Adrenal gland (tissue), 5 donors: Measurements from ENCODE around the gene MBD4.

Experiments used
- POLR2A ChIP-seq, 2 donors: fragments of 450-650 bp; IDR thresholded peaks; one replicate each; pipeline ENCODE4 v1.6.1; 2017; ENCODE audit warnings: antibody characterized with exemption in 2 of 2, mild to moderate bottlenecking in 2 of 2, moderate library complexity in 1 of 2
- TF ChIP-seq, protein P1 (sequence below), 6 experiments: fragments of 450-650 bp in 4 of 6; fragments of 200-600 bp in 2 of 6; sonication (generic) in 1 of 6; IDR thresholded peaks; 1 replicate in 5 of 6; 2 replicates in 1 of 6; pipeline versions ENCODE4 v1.5.1 to v1.8.0; 2016 to 2021; ENCODE audit warnings: antibody characterized with exemption in 6 of 6, mild to moderate bottlenecking in 2 of 6, moderate library complexity in 1 of 6
- donor health status: DM: no; HTN: no; CAD: no.

DNA sequence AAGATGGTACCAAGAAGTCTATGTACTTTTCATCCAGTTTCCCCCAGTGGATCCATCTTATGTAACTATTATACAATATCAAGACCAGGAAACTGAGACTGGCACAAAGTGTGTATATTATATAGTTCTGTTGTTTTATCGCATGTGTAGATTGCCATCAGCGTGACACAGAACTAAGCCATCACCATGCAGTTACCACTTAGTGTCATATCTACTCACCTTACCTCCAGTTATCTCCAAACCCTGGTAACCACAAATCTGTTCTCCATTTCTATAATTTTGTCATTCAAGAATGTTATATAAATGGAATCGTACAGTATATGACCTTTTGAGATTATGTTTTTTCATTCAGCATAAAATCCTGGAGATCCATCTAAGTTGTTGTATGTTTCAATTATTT, 23.3 kb upstream of the MBD4 start:
- no peak for TF ChIP-seq POLR2A (IDR thresholded peaks at IDR 0.05)
- TF ChIP-seq, protein P1, sequence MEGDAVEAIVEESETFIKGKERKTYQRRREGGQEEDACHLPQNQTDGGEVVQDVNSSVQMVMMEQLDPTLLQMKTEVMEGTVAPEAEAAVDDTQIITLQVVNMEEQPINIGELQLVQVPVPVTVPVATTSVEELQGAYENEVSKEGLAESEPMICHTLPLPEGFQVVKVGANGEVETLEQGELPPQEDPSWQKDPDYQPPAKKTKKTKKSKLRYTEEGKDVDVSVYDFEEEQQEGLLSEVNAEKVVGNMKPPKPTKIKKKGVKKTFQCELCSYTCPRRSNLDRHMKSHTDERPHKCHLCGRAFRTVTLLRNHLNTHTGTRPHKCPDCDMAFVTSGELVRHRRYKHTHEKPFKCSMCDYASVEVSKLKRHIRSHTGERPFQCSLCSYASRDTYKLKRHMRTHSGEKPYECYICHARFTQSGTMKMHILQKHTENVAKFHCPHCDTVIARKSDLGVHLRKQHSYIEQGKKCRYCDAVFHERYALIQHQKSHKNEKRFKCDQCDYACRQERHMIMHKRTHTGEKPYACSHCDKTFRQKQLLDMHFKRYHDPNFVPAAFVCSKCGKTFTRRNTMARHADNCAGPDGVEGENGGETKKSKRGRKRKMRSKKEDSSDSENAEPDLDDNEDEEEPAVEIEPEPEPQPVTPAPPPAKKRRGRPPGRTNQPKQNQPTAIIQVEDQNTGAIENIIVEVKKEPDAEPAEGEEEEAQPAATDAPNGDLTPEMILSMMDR (IDR thresholded peaks at IDR 0.05): no peak
